DOHH2 (cell line): ENCODE measurements around the gene B3GALT6.

Experiments
- H3F3A ChIP-seq: fragments of 200-600 bp; sonication (generic), shearing (Covaris generic); 2 replicates; pipeline ENCODE4 v1.6.0; 2016; ENCODE audit warnings: antibody characterized with exemption, mild to moderate bottlenecking; ENCODE audit not compliant: control insufficient read depth, insufficient read depth
- H3K27ac ChIP-seq: fragments of 200-600 bp; sonication (generic); 2 replicates; pipeline ENCODE4 v1.5.1; 2014; ENCODE audit warnings: low read depth, mild to moderate bottlenecking, low read length, moderate library complexity
- H3K27me3 ChIP-seq: fragments of 200-600 bp; sonication (generic); 2 replicates; pipeline ENCODE4 v1.6.1; 2014; ENCODE audit warnings: mild to moderate bottlenecking, low read length, mixed read lengths; ENCODE audit not compliant: control insufficient read depth
- H3K36me3 ChIP-seq: fragments of 200-600 bp; sonication (generic); 2 replicates; pipeline ENCODE4 v1.6.1; 2014; ENCODE audit warnings: mild to moderate bottlenecking, low read length, moderate library complexity, mixed read lengths; ENCODE audit not compliant: control insufficient read depth
- H3K4me1 ChIP-seq: fragments of 200-600 bp; sonication (generic); 2 replicates; pipeline ENCODE4 v1.6.1; 2014; ENCODE audit warnings: mild to moderate bottlenecking, low read length, mixed read lengths; ENCODE audit not compliant: control insufficient read depth
- H3K4me2 ChIP-seq: fragments of 200-600 bp; sonication (generic); 2 replicates; pipeline ENCODE4 v1.6.0; 2014; ENCODE audit warnings: mild to moderate bottlenecking, low read length, moderate library complexity
- H3K4me3 ChIP-seq: fragments of 200-600 bp; sonication (generic); 2 replicates; pipeline ENCODE4 v1.5.1; 2014; ENCODE audit warnings: mild to moderate bottlenecking, low read length, mixed read lengths
- H3K79me2 ChIP-seq: fragments of 200-600 bp; sonication (generic); 2 replicates; pipeline ENCODE4 v1.6.1; 2014; ENCODE audit warnings: mild to moderate bottlenecking, low read length, mixed read lengths; ENCODE audit not compliant: control insufficient read depth
- H3K9me2 ChIP-seq: fragments of 200-600 bp; sonication (generic); replicated peaks from 2 replicates; pipeline ENCODE4 v1.6.1; 2014; ENCODE audit warnings: mild to moderate bottlenecking, low read length, mixed read lengths; ENCODE audit not compliant: control insufficient read depth
- H3K9me3 ChIP-seq: fragments of 200-600 bp; sonication (generic); 2 replicates; pipeline ENCODE4 v1.6.1; 2014; ENCODE audit warnings: antibody characterized with exemption, low read length, mixed read lengths; ENCODE audit not compliant: control insufficient read depth, insufficient read depth
- H4K20me1 ChIP-seq: fragments of 200-600 bp; sonication (generic); 2 replicates; pipeline ENCODE4 v1.6.0; 2014; ENCODE audit warnings: low read depth, mild to moderate bottlenecking, antibody characterized with exemption, low read length, moderate library complexity; ENCODE audit not compliant: control insufficient read depth, insufficient read depth
- EZH2phosphoT487 ChIP-seq: fragments of 200-600 bp; sonication (generic); IDR thresholded peaks from 2 replicates; pipeline ENCODE4 v1.6.1; 2017; ENCODE audit warnings: borderline replicate concordance, mild to moderate bottlenecking, antibody characterized with exemption, low read length, moderate library complexity, mixed read lengths
- TF ChIP-seq, protein P1 (sequence below): fragments of 200-600 bp; sonication (generic); IDR thresholded peaks from one replicate; pipeline ENCODE4 v1.5.1; 2014; ENCODE audit warnings: antibody characterized with exemption, mild to moderate bottlenecking, low read depth, low read length; ENCODE audit not compliant: poor library complexity, severe bottlenecking

B3GALT6 gene

DNA sequence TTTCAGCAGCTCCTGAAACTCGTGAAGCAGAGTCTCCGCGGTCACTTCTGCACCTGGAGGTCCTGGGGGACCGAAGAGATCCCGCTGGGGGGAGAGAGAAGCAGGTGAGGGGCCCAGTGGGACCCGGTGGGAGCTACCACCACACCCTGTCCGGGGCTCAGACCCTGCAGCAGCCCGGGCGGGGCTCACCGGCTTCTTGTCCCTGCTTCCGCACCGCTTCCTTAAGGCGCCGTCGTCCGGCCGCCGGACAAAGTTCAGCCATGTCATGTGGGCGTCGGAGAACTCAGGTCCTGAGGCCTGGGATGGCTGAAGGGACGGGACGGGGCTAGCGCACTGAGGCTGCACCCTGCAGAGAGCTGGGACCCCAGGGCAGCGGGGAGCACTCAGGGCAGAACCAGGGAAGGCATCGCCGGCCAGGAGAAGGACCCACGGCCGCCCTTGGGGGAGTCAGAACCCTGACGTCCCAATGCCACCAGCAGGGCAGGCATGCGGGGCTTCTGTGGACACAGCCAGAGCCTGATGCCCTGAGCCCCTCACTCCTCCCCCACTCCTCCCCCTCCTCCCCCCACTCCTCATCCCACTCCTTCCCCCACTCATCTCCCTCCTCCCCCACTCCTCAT is 12.3 kb downstream of the B3GALT6 start:
- Histone ChIP-seq H3K4me2 (no peak overlapping the region), H3K79me2 (no peaks in the 10 kb centered on the region), H3K4me1 (no peaks in the 10 kb centered on the region), H3K9me2 (no peaks in the 10 kb centered on the region), H3K4me3 (no peak overlapping the region), H3K9me3 (no peaks in the 10 kb centered on the region), H3K27ac (no peak overlapping the region), H3K27me3 (peaks cover 3% of the 10 kb centered on the region; the same call in 1 of the 2 replicates), H4K20me1 (no peaks in the 10 kb centered on the region), H3F3A (no peaks in the 10 kb centered on the region), H3K36me3 (no peaks in the 10 kb centered on the region)
- no peak for TF ChIP-seq EZH2phosphoT487
- TF ChIP-seq, protein P1, sequence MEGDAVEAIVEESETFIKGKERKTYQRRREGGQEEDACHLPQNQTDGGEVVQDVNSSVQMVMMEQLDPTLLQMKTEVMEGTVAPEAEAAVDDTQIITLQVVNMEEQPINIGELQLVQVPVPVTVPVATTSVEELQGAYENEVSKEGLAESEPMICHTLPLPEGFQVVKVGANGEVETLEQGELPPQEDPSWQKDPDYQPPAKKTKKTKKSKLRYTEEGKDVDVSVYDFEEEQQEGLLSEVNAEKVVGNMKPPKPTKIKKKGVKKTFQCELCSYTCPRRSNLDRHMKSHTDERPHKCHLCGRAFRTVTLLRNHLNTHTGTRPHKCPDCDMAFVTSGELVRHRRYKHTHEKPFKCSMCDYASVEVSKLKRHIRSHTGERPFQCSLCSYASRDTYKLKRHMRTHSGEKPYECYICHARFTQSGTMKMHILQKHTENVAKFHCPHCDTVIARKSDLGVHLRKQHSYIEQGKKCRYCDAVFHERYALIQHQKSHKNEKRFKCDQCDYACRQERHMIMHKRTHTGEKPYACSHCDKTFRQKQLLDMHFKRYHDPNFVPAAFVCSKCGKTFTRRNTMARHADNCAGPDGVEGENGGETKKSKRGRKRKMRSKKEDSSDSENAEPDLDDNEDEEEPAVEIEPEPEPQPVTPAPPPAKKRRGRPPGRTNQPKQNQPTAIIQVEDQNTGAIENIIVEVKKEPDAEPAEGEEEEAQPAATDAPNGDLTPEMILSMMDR, result no peak

DNA sequence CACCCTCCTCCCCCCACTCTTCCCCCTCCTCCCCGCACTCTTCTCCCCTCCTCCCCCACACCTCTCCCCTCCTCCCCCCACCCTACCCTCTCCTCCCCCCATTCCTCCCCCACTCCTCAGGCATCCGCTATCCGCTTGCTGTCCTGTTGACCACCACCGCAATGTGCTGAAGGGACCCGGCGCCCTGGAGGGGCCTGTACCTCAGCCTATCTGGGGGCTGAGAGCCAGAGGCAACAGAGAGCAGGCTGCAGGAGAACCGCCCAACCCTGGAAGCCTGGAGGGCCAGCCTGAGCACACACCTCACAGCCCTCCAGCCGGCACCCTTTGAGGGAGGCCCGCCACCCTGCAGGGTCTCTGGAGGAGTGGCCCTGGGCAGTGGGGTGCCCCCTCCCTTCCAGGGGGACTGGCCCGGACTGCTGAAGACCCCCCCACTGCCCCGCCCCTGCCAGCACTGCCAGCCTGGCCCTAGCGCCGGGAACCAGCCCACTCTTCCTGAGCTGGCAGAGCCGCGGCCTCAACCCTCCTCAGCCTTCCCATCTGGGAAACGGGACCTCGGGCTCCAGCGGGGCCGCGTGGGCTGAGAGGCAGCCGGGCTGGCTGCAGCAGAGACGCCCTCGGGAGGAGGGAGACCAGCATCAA is 13.3 kb downstream of the B3GALT6 start:
- Histone ChIP-seq H3K4me3 (no peak overlapping the region), H3K27ac (no peak overlapping the region), H3K4me1 (no peaks in the 10 kb centered on the region), H3F3A (no peaks in the 10 kb centered on the region), H3K4me2 (no peak overlapping the region), H3K9me2 (no peaks in the 10 kb centered on the region), H3K79me2 (no peaks in the 10 kb centered on the region), H3K36me3 (no peaks in the 10 kb centered on the region), H3K9me3 (no peaks in the 10 kb centered on the region), H3K27me3 (no peaks in the 10 kb centered on the region), H4K20me1 (no peaks in the 10 kb centered on the region)
- TF ChIP-seq EZH2phosphoT487, result no peak
- TF ChIP-seq, protein P1, result no peak

DNA sequence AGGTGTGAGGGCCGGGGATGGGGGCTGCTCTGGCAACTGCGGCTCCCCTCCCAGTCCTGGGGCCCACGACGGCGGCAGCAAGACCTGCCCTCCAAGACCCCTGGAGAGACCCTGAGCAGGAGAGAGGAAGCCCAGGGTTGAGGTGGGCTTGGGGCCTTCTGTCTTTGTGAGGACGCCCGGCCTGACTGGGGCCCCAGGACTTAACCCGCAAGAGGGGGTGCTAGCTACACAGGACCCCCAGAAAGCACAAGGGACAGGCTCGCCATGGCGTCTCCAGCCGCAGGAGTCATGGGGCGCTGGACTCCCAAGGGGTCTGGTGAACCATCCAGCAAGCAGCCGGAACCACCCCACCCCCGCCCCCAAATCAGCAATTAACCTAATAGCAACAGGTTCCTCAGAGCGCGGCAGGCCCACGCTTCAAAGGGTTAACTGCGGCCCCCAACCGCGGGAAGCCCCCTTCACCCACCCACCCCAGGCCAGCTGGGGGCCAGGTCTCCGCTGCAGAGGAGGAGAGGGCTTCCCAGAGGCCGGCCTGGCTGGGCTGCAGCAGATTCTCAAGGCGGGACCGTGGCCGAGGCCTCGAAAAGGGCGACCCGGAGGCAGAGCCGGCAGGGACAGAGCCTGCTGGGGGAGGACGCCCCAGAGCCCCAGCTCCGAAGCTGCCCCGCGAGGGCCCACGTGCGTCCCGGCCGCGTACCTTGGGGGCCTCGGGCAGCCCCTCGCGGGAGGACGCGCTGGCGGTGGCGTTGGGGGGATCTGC is 14.0 kb downstream of the B3GALT6 start:
- H3K79me2 ChIP-seq, result no peaks in the 10 kb centered on the region
- TF ChIP-seq, protein P1, result no peak
- no peak for TF ChIP-seq EZH2phosphoT487
- H3K4me2 ChIP-seq, result no peak overlapping the region
- H3K4me1 ChIP-seq, result peaks cover 6% of the 10 kb centered on the region
- no peaks in the 10 kb centered on the region for H3K9me2 ChIP-seq
- no peak overlapping the region for H3K4me3 ChIP-seq
- H4K20me1 ChIP-seq, result no peaks in the 10 kb centered on the region
- no peaks in the 10 kb centered on the region for H3K27me3 ChIP-seq
- no peaks in the 10 kb centered on the region for H3F3A ChIP-seq
- H3K27ac ChIP-seq, result no peak overlapping the region
- H3K36me3 ChIP-seq, result no peaks in the 10 kb centered on the region
- no peaks in the 10 kb centered on the region for H3K9me3 ChIP-seq
